Transverse colon (tissue), 4 donors: ENCODE measurements around the gene SORD.

Source experiments
- POLR2A ChIP-seq: fragments of 450-650 bp; IDR thresholded peaks from one replicate; pipeline ENCODE4 v1.6.1; 2016; ENCODE audit warnings: antibody characterized with exemption, mild to moderate bottlenecking, moderate library complexity
- POLR2AphosphoS5 ChIP-seq, 3 donors: sonication (generic); formaldehyde crosslinking; IDR thresholded peaks; one replicate each; pipeline ENCODE4 v1.6.1; 2016; ENCODE audit warnings: antibody characterized with exemption in 3 of 3
- TF ChIP-seq, protein P1 (sequence below), 5 experiments: fragments of 200-600 bp in 3 of 5; fragments of 450-650 bp in 2 of 5; sonication (generic) in 3 of 5; IDR thresholded peaks; 1 replicate in 2 of 5; 2 replicates in 3 of 5; pipeline ENCODE4 v1.5.1; 2016 to 2017; ENCODE audit warnings: antibody characterized with exemption in 5 of 5, inconsistent platforms in 3 of 5, mild to moderate bottlenecking in 2 of 5, moderate library complexity in 1 of 5

DNA sequence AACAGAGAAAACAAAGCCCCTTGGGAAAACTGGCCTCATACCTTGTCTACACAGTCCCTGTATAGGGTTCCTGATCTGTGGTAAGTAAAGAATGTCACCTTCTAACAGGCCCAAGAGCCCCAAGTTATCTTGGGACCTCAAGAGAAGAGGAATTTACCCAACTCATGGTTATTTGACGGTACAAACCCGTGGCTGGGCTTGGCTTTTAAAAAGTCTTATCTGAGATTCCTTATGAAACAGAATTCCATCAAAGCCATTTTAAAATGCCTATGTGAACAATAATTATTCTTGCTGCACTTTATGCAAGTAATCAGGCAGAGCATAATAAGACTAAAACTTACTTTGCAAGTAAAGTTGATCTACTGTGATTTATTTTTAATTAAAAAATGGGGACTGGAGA, 13.9 kb upstream of the SORD start:
- TF ChIP-seq POLR2A: no peak
- TF ChIP-seq, protein P1, sequence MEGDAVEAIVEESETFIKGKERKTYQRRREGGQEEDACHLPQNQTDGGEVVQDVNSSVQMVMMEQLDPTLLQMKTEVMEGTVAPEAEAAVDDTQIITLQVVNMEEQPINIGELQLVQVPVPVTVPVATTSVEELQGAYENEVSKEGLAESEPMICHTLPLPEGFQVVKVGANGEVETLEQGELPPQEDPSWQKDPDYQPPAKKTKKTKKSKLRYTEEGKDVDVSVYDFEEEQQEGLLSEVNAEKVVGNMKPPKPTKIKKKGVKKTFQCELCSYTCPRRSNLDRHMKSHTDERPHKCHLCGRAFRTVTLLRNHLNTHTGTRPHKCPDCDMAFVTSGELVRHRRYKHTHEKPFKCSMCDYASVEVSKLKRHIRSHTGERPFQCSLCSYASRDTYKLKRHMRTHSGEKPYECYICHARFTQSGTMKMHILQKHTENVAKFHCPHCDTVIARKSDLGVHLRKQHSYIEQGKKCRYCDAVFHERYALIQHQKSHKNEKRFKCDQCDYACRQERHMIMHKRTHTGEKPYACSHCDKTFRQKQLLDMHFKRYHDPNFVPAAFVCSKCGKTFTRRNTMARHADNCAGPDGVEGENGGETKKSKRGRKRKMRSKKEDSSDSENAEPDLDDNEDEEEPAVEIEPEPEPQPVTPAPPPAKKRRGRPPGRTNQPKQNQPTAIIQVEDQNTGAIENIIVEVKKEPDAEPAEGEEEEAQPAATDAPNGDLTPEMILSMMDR (IDR thresholded peaks at IDR 0.05): no peak
- no peak for TF ChIP-seq POLR2AphosphoS5 (IDR thresholded peaks at IDR 0.05)
